Vagina (tissue), 2 donors: ENCODE data around the gene CST4.

Source experiments
- CTCF ChIP-seq, 3 experiments: fragments of 450-650 bp in 2 of 3; fragments of 200-600 bp in 1 of 3; sonication (generic) in 1 of 3; IDR thresholded peaks; one replicate each; pipeline ENCODE4 v1.5.1; 2017 to 2019; ENCODE audit warnings: antibody characterized with exemption in 3 of 3, mild to moderate bottlenecking in 2 of 3, moderate library complexity in 2 of 3
- POLR2A ChIP-seq, 2 donors: fragments of 450-650 bp; IDR thresholded peaks; one replicate each; pipeline ENCODE4 v1.6.1; 2017; ENCODE audit warnings: antibody characterized with exemption in 2 of 2, mild to moderate bottlenecking in 2 of 2, moderate library complexity in 2 of 2
- POLR2AphosphoS5 ChIP-seq, 2 donors: sonication (generic); formaldehyde crosslinking; IDR thresholded peaks; one replicate each; pipeline ENCODE4 v1.9.0; 2017; ENCODE audit warnings: antibody characterized with exemption in 2 of 2, mild to moderate bottlenecking in 2 of 2, low read depth in 1 of 2; ENCODE audit not compliant: insufficient read depth in 1 of 2

- no peak for TF ChIP-seq CTCF (IDR thresholded peaks at IDR 0.05)
- no peak for TF ChIP-seq POLR2A (IDR thresholded peaks at IDR 0.05)
- TF ChIP-seq POLR2AphosphoS5 (IDR thresholded peaks at IDR 0.05; ENCODE audit: insufficient read depth in 1 of 2, low read depth in 1 of 2) = no peak
Measured at GRCh38 chr20:23673209-23673608, 15.6 kb downstream of the CST4 start.
